Liver (tissue), 3 donors: Measurements from ENCODE around the gene IRGC.

Source experiments
- CTCF ChIP-seq: fragments of 150-350 bp; IDR thresholded peaks from 2 replicates; pipeline ENCODE4 v1.5.1; 2017; ENCODE audit warnings: improper control_type of control experiment, low read depth, low read length; ENCODE audit not compliant: missing input control
- HNF4A ChIP-seq, 2 donors: conservative IDR thresholded peaks; 2 replicates each; pipeline ENCODE4 v1.6.1; 2016; ENCODE audit warnings: antibody characterized with exemption in 2 of 2, mild to moderate bottlenecking in 2 of 2
- JUND ChIP-seq, 2 donors: IDR thresholded peaks; 2 replicates each; pipeline ENCODE4 v1.6.1; 2016; ENCODE audit warnings: antibody characterized with exemption in 2 of 2
- MAX ChIP-seq: IDR thresholded peaks from 2 replicates; pipeline ENCODE4 v1.6.1; 2016; ENCODE audit warnings: antibody characterized with exemption
- REST ChIP-seq: IDR thresholded peaks from 2 replicates; pipeline ENCODE4 v1.6.1; 2016; ENCODE audit warnings: antibody characterized with exemption, mild to moderate bottlenecking
- RXRA ChIP-seq, 2 donors: IDR thresholded peaks; 2 replicates each; pipeline ENCODE4 v1.6.1; 2017 to 2018; ENCODE audit warnings: antibody characterized with exemption in 2 of 2, mild to moderate bottlenecking in 1 of 2
- donor health status: healthy.
- donor health status: healthy.

GRCh38 chr19:43759515-43759914 lies 43.6 kb downstream of the IRGC start:
- no peak for TF ChIP-seq CTCF
- no peak for TF ChIP-seq RXRA (IDR thresholded peaks at IDR 0.05)
- TF ChIP-seq REST, result no peak
- no peak for TF ChIP-seq HNF4A (conservative IDR thresholded peaks at IDR 0.05)
- no peak for TF ChIP-seq MAX
- TF ChIP-seq JUND (IDR thresholded peaks at IDR 0.05), result no peak
